Measurements from ENCODE around the gene IDH3A.

Gene IDH3A

GRCh38 chr15:78194568-78194925, 45.4 kb downstream of the IDH3A start:
- no peak overlapping the region for H3K9ac ChIP-seq (ENCODE audit: low read depth, low read length)
- no peaks in the 10 kb centered on the region for H3K4me1 ChIP-seq (ENCODE audit: insufficient read depth, low read length)
- H3K4me3 ChIP-seq (ENCODE audit: low read length): no peak overlapping the region
- no peak overlapping the region for H3K27ac ChIP-seq (ENCODE audit: low read length)
- H3K36me3 ChIP-seq (ENCODE audit: insufficient read depth, low read depth, low read length): no peaks in the 10 kb centered on the region
- H3K27me3 ChIP-seq (ENCODE audit: insufficient read depth, low read length): no peaks in the 10 kb centered on the region
- H3K9me3 ChIP-seq (ENCODE audit: insufficient read depth, low read depth, low read length): no peaks in the 10 kb centered on the region

GRCh38 chr15:78195735-78196201, 46.6 kb downstream of the IDH3A start:
- no peaks in the 10 kb centered on the region for H3K27me3 ChIP-seq (ENCODE audit: insufficient read depth, low read length)
- no peak overlapping the region for H3K9ac ChIP-seq (ENCODE audit: low read depth, low read length)
- no peak overlapping the region for H3K27ac ChIP-seq (ENCODE audit: low read length)
- H3K36me3 ChIP-seq (ENCODE audit: insufficient read depth, low read depth, low read length): no peaks in the 10 kb centered on the region
- H3K4me3 ChIP-seq (ENCODE audit: low read length): no peak overlapping the region
- H3K9me3 ChIP-seq (ENCODE audit: insufficient read depth, low read depth, low read length): no peaks in the 10 kb centered on the region
- no peaks in the 10 kb centered on the region for H3K4me1 ChIP-seq (ENCODE audit: insufficient read depth, low read length)

GRCh38 chr15:78197632-78198031, 48.5 kb downstream of the IDH3A start:
- Histone ChIP-seq H3K27me3 (ENCODE audit: insufficient read depth, low read length) (no peaks in the 10 kb centered on the region), H3K9ac (ENCODE audit: low read depth, low read length) (no peak overlapping the region), H3K27ac (ENCODE audit: low read length) (no peak overlapping the region), H3K4me3 (ENCODE audit: low read length) (no peak overlapping the region), H3K9me3 (ENCODE audit: insufficient read depth, low read depth, low read length) (no peaks in the 10 kb centered on the region), H3K4me1 (ENCODE audit: insufficient read depth, low read length) (no peaks in the 10 kb centered on the region), H3K36me3 (ENCODE audit: insufficient read depth, low read depth, low read length) (no peaks in the 10 kb centered on the region)

- H3K27me3 ChIP-seq (ENCODE audit: insufficient read depth, low read length): no peaks in the 10 kb centered on the region
- H3K36me3 ChIP-seq (ENCODE audit: insufficient read depth, low read depth, low read length): no peaks in the 10 kb centered on the region
- no peak overlapping the region for H3K4me3 ChIP-seq (ENCODE audit: low read length)
- H3K4me1 ChIP-seq (ENCODE audit: insufficient read depth, low read length): no peaks in the 10 kb centered on the region
- H3K9me3 ChIP-seq (ENCODE audit: insufficient read depth, low read depth, low read length): no peaks in the 10 kb centered on the region
- no peak overlapping the region for H3K9ac ChIP-seq (ENCODE audit: low read depth, low read length)
- no peak overlapping the region for H3K27ac ChIP-seq (ENCODE audit: low read length)
Measured at GRCh38 chr15:78200276-78200930, 51.2 kb downstream of the IDH3A start.

GRCh38 chr15:78201281-78202190, 52.4 kb downstream of the IDH3A start:
- Histone ChIP-seq H3K9me3 (ENCODE audit: insufficient read depth, low read depth, low read length) (no peaks in the 10 kb centered on the region), H3K4me1 (ENCODE audit: insufficient read depth, low read length) (no peaks in the 10 kb centered on the region), H3K36me3 (ENCODE audit: insufficient read depth, low read depth, low read length) (no peaks in the 10 kb centered on the region), H3K4me3 (ENCODE audit: low read length) (no peak overlapping the region), H3K9ac (ENCODE audit: low read depth, low read length) (no peak overlapping the region), H3K27me3 (ENCODE audit: insufficient read depth, low read length) (no peaks in the 10 kb centered on the region), H3K27ac (ENCODE audit: low read length) (no peak overlapping the region)

- no peak overlapping the region for H3K27ac ChIP-seq (ENCODE audit: low read length)
- no peaks in the 10 kb centered on the region for H3K9me3 ChIP-seq (ENCODE audit: insufficient read depth, low read depth, low read length)
- no peaks in the 10 kb centered on the region for H3K4me1 ChIP-seq (ENCODE audit: insufficient read depth, low read length)
- no peak overlapping the region for H3K9ac ChIP-seq (ENCODE audit: low read depth, low read length)
- no peak overlapping the region for H3K4me3 ChIP-seq (ENCODE audit: low read length)
- no peaks in the 10 kb centered on the region for H3K27me3 ChIP-seq (ENCODE audit: insufficient read depth, low read length)
- no peaks in the 10 kb centered on the region for H3K36me3 ChIP-seq (ENCODE audit: insufficient read depth, low read depth, low read length)
Measured at GRCh38 chr15:78203346-78204225, 54.4 kb downstream of the IDH3A start.

- Histone ChIP-seq H3K36me3 (ENCODE audit: insufficient read depth, low read depth, low read length) (no peaks in the 10 kb centered on the region), H3K27ac (ENCODE audit: low read length) (no peak overlapping the region), H3K27me3 (ENCODE audit: insufficient read depth, low read length) (no peaks in the 10 kb centered on the region), H3K9me3 (ENCODE audit: insufficient read depth, low read depth, low read length) (no peaks in the 10 kb centered on the region), H3K9ac (ENCODE audit: low read depth, low read length) (no peak overlapping the region; the same call in 1 of the 2 replicates), H3K4me1 (ENCODE audit: insufficient read depth, low read length) (no peaks in the 10 kb centered on the region), H3K4me3 (ENCODE audit: low read length) (no peak overlapping the region)
Measured at GRCh38 chr15:78204351-78205309, 55.5 kb downstream of the IDH3A start.

GRCh38 chr15:78205337-78205736, 56.2 kb downstream of the IDH3A start:
- H3K4me1 ChIP-seq (ENCODE audit: insufficient read depth, low read length): no peaks in the 10 kb centered on the region
- H3K9me3 ChIP-seq (ENCODE audit: insufficient read depth, low read depth, low read length): no peaks in the 10 kb centered on the region
- no peaks in the 10 kb centered on the region for H3K36me3 ChIP-seq (ENCODE audit: insufficient read depth, low read depth, low read length)
- no peak overlapping the region for H3K27ac ChIP-seq (ENCODE audit: low read length)
- H3K4me3 ChIP-seq (ENCODE audit: low read length): no peak overlapping the region
- H3K27me3 ChIP-seq (ENCODE audit: insufficient read depth, low read length): no peaks in the 10 kb centered on the region
- H3K9ac ChIP-seq (ENCODE audit: low read depth, low read length): no peak overlapping the region

GRCh38 chr15:78205856-78206255, 56.7 kb downstream of the IDH3A start:
- Histone ChIP-seq H3K27me3 (ENCODE audit: insufficient read depth, low read length) (no peaks in the 10 kb centered on the region), H3K36me3 (ENCODE audit: insufficient read depth, low read depth, low read length) (no peaks in the 10 kb centered on the region), H3K9me3 (ENCODE audit: insufficient read depth, low read depth, low read length) (no peaks in the 10 kb centered on the region), H3K4me3 (ENCODE audit: low read length) (no peak overlapping the region), H3K4me1 (ENCODE audit: insufficient read depth, low read length) (no peaks in the 10 kb centered on the region), H3K9ac (ENCODE audit: low read depth, low read length) (no peak overlapping the region), H3K27ac (ENCODE audit: low read length) (no peak overlapping the region)

- no peaks in the 10 kb centered on the region for H3K27me3 ChIP-seq (ENCODE audit: insufficient read depth, low read length)
- H3K9ac ChIP-seq (ENCODE audit: low read depth, low read length): no peak overlapping the region
- H3K27ac ChIP-seq (ENCODE audit: low read length): no peak overlapping the region
- H3K4me1 ChIP-seq (ENCODE audit: insufficient read depth, low read length): no peaks in the 10 kb centered on the region
- H3K36me3 ChIP-seq (ENCODE audit: insufficient read depth, low read depth, low read length): no peaks in the 10 kb centered on the region
- H3K4me3 ChIP-seq (ENCODE audit: low read length): no peak overlapping the region
- no peaks in the 10 kb centered on the region for H3K9me3 ChIP-seq (ENCODE audit: insufficient read depth, low read depth, low read length)
Measured at GRCh38 chr15:78206326-78207109, 57.4 kb downstream of the IDH3A start.
